Liver (tissue), 9 donors: ENCODE results near the gene COL20A1. TPM values are rescaled to one million over a fixed set of nuclear protein-coding genes. Genes with fewer than 3 reads are reported as not detected.

Experiments
- DNase-seq: peaks from one replicate; pipeline ENCODE4 v3.0.0-alpha.2; 2017; ENCODE audit warnings: low spot score
- H3K27ac ChIP-seq, 2 donors: one replicate each; pipeline ENCODE4 v1.7.0; 2013; ENCODE audit warnings: inconsistent platforms in 2 of 2, low read length in 2 of 2, control low read depth in 1 of 2, low read depth in 1 of 2, mild to moderate bottlenecking in 1 of 2
- H3K27me3 ChIP-seq, 4 donors: one replicate each; pipeline versions ENCODE4 v1.6.1 to v1.7.0; 2013; ENCODE audit warnings: low read length in 3 of 4, inconsistent platforms in 1 of 4, mild to moderate bottlenecking in 1 of 4, moderate library complexity in 1 of 4; ENCODE audit not compliant: control insufficient read depth in 4 of 4, insufficient read depth in 4 of 4
- H3K36me3 ChIP-seq, 4 donors: one replicate each; pipeline versions ENCODE4 v1.6.1 to v1.7.0; 2013; ENCODE audit warnings: low read length in 3 of 4, mild to moderate bottlenecking in 3 of 4, low read depth in 1 of 4, moderate library complexity in 1 of 4; ENCODE audit not compliant: control insufficient read depth in 4 of 4, insufficient read depth in 3 of 4
- H3K4me1 ChIP-seq, 4 donors: one replicate each; pipeline versions ENCODE4 v1.6.1 to v1.7.0; 2013; ENCODE audit warnings: low read length in 3 of 4, mild to moderate bottlenecking in 3 of 4, moderate library complexity in 1 of 4; ENCODE audit not compliant: control insufficient read depth in 4 of 4, insufficient read depth in 4 of 4
- H3K4me3 ChIP-seq, 3 donors: one replicate each; pipeline versions ENCODE4 v1.6.1 to v1.7.0; 2013; ENCODE audit warnings: low read length in 3 of 3, control low read depth in 1 of 3, low read depth in 1 of 3, mild to moderate bottlenecking in 1 of 3
- H3K9ac ChIP-seq, 2 donors: one replicate each; pipeline ENCODE4 v1.7.0; 2013; ENCODE audit warnings: low read length in 2 of 2, mild to moderate bottlenecking in 2 of 2, moderate library complexity in 2 of 2, control low read depth in 1 of 2, low read depth in 1 of 2
- H3K9me3 ChIP-seq, 4 donors: one replicate each; pipeline versions ENCODE4 v1.6.1 to v1.7.0; 2013; ENCODE audit warnings: low read length in 3 of 4; ENCODE audit not compliant: control insufficient read depth in 4 of 4
- EGR1 ChIP-seq, 2 donors: IDR thresholded peaks; 2 replicates each; pipeline ENCODE4 v1.6.1; 2016 to 2018; ENCODE audit warnings: antibody characterized with exemption in 2 of 2, low read depth in 2 of 2
- FOXA1 ChIP-seq: IDR thresholded peaks from 2 replicates; pipeline ENCODE4 v1.6.1; 2016; ENCODE audit warnings: antibody characterized with exemption
- FOXA2 ChIP-seq: IDR thresholded peaks from 2 replicates; pipeline ENCODE4 v1.6.1; 2016; ENCODE audit warnings: antibody characterized with exemption
- GABPA ChIP-seq, 2 donors: IDR thresholded peaks in 1 of 2; conservative IDR thresholded peaks in 1 of 2; 2 replicates each; pipeline ENCODE4 v1.6.1; 2016; ENCODE audit warnings: antibody characterized with exemption in 2 of 2, mild to moderate bottlenecking in 1 of 2, moderate library complexity in 1 of 2
- HNF4A ChIP-seq, 2 donors: conservative IDR thresholded peaks; 2 replicates each; pipeline ENCODE4 v1.6.1; 2016; ENCODE audit warnings: antibody characterized with exemption in 2 of 2, mild to moderate bottlenecking in 2 of 2
- HNF4G ChIP-seq: IDR thresholded peaks from 2 replicates; pipeline ENCODE4 v1.6.1; 2016; ENCODE audit warnings: antibody characterized with exemption
- JUND ChIP-seq, 2 donors: IDR thresholded peaks; 2 replicates each; pipeline ENCODE4 v1.6.1; 2016; ENCODE audit warnings: antibody characterized with exemption in 2 of 2
- RXRA ChIP-seq, 2 donors: IDR thresholded peaks; 2 replicates each; pipeline ENCODE4 v1.6.1; 2017 to 2018; ENCODE audit warnings: antibody characterized with exemption in 2 of 2, mild to moderate bottlenecking in 1 of 2
- SP1 ChIP-seq: IDR thresholded peaks from 2 replicates; pipeline ENCODE4 v1.6.1; 2018; ENCODE audit warnings: antibody characterized with exemption, mild to moderate bottlenecking
- TAF1 ChIP-seq: conservative IDR thresholded peaks from 2 replicates; pipeline ENCODE4 v1.6.1; 2016; ENCODE audit warnings: antibody characterized with exemption, mild to moderate bottlenecking
- YY1 ChIP-seq: IDR thresholded peaks from 2 replicates; pipeline ENCODE4 v1.6.1; 2016; ENCODE audit warnings: antibody characterized with exemption, mild to moderate bottlenecking
- WGBS: extraction: QIAGEN DNeasy Blood & Tissue Kit; methylation state at CpG from one replicate; pipeline ENCODE4 v1.1.7; 2013; 5-methylcytosine and 5-hydroxymethylcytosine counted together
- polyA plus RNA-seq, 2 donors: library from polyadenylated mRNA; stranded (reverse) in 1 of 2; unstranded in 1 of 2; fragments of 200-250 nt in 1 of 2; fragments of >200 nt in 1 of 2; fragmentation: Nextera tagmentation in 1 of 2; extraction: Ambion mirVana in 1 of 2; gene quantifications; one replicate each; pipeline versions ENCODE4 v1.2.1 to v1.2.3, GENCODE V29; 2013 to 2015
- total RNA-seq, 2 donors: library from RNA; depleted of rRNA; stranded (reverse); fragments of >200 nt; gene quantifications; one replicate each; pipeline ENCODE4 v1.2.3, GENCODE V29; 2014
- TF ChIP-seq, protein P1 (sequence below): IDR thresholded peaks from 2 replicates; pipeline ENCODE4 v1.6.1; 2016; ENCODE audit warnings: antibody characterized with exemption
- TF ChIP-seq, protein P2 (sequence below): IDR thresholded peaks from 2 replicates; pipeline ENCODE4 v1.6.1; 2016; ENCODE audit warnings: antibody characterized with exemption
- TF ChIP-seq, protein P3 (sequence below): IDR thresholded peaks from 2 replicates; pipeline ENCODE4 v1.6.1; 2016; ENCODE audit warnings: antibody characterized with exemption
- TF ChIP-seq, protein P4 (sequence below): fragments of 150-350 bp; IDR thresholded peaks from 2 replicates; pipeline ENCODE4 v1.5.1; 2017; ENCODE audit warnings: improper control_type of control experiment, low read depth, low read length; ENCODE audit not compliant: missing input control
- TF ChIP-seq, protein P5 (sequence below): IDR thresholded peaks from 2 replicates; pipeline ENCODE4 v1.6.1; 2016; ENCODE audit warnings: antibody characterized with exemption, mild to moderate bottlenecking
- donor health status: healthy.
- donor health status: healthy.
- donor health status: healthy.
- donor health status: healthy.
- donor health status: healthy.

COL20A1 gene
- total and polyA plus RNA-seq, 4 donors: not detected

DNA sequence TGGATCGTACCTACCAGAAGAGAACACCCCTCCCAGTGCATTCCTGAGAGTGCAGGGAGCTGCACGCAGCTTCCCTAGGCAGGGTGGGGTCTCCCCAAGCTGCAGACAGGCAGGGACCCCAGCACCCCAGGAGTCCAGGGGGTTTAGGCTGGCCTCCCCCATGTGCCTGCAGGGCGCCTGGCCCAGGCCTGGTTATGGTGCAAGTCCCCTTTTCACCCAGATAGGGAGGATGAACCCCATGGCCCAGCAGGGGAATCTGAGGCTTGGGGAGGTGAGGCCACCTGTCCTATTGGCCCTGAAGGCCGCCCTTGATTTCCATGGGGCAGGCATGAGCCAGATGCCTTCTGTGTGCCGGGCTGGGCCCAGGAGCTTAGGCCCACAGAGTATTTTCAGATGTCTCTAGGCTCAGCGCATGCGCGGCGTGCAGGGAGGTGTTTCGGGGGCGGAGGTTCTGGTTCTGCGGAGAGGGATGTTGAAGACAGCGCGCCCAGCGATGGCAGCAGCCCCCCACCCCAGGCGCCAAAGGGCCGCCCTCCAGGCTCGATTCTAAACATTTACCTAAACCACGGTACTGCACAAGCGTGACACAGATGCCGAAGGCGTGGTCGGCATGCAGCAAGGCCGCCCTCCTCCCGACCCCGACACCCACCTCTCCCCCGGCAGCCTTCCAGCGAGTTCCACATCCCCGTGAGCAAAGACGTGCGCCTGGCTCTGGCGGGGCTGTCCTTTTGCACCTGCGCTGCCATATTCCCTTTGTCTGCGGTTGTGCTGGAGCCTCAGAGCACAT is 29.4 kb downstream of the COL20A1 start:
- Histone ChIP-seq H3K27ac (no peak overlapping the region), H3K36me3 (no peaks in the 10 kb centered on the region), H3K9ac (no peak overlapping the region), H3K4me3 (no peak overlapping the region), H3K27me3 (no peaks in the 10 kb centered on the region), H3K9me3 (no peaks in the 10 kb centered on the region), H3K4me1 (no peaks in the 10 kb centered on the region)
- TF ChIP-seq SP1: no peak
- TF ChIP-seq, protein P1, sequence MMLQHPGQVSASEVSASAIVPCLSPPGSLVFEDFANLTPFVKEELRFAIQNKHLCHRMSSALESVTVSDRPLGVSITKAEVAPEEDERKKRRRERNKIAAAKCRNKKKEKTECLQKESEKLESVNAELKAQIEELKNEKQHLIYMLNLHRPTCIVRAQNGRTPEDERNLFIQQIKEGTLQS: no peak
- no peak for TF ChIP-seq HNF4G
- no peak for TF ChIP-seq JUND (IDR thresholded peaks at IDR 0.05)
- TF ChIP-seq GABPA (IDR thresholded peaks at IDR 0.05 in 1 of 2, conservative IDR thresholded peaks at IDR 0.05 in 1 of 2): no peak
- no peak for TF ChIP-seq YY1
- no peak for TF ChIP-seq HNF4A (conservative IDR thresholded peaks at IDR 0.05)
- TF ChIP-seq TAF1: no peak
- TF ChIP-seq, protein P2, sequence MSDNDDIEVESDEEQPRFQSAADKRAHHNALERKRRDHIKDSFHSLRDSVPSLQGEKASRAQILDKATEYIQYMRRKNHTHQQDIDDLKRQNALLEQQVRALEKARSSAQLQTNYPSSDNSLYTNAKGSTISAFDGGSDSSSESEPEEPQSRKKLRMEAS: no peak
- no peak for TF ChIP-seq RXRA (IDR thresholded peaks at IDR 0.05)
- TF ChIP-seq FOXA2: no peak
- TF ChIP-seq, protein P3, sequence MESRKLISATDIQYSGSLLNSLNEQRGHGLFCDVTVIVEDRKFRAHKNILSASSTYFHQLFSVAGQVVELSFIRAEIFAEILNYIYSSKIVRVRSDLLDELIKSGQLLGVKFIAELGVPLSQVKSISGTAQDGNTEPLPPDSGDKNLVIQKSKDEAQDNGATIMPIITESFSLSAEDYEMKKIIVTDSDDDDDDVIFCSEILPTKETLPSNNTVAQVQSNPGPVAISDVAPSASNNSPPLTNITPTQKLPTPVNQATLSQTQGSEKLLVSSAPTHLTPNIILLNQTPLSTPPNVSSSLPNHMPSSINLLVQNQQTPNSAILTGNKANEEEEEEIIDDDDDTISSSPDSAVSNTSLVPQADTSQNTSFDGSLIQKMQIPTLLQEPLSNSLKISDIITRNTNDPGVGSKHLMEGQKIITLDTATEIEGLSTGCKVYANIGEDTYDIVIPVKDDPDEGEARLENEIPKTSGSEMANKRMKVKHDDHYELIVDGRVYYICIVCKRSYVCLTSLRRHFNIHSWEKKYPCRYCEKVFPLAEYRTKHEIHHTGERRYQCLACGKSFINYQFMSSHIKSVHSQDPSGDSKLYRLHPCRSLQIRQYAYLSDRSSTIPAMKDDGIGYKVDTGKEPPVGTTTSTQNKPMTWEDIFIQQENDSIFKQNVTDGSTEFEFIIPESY: no peak
- TF ChIP-seq, protein P4, sequence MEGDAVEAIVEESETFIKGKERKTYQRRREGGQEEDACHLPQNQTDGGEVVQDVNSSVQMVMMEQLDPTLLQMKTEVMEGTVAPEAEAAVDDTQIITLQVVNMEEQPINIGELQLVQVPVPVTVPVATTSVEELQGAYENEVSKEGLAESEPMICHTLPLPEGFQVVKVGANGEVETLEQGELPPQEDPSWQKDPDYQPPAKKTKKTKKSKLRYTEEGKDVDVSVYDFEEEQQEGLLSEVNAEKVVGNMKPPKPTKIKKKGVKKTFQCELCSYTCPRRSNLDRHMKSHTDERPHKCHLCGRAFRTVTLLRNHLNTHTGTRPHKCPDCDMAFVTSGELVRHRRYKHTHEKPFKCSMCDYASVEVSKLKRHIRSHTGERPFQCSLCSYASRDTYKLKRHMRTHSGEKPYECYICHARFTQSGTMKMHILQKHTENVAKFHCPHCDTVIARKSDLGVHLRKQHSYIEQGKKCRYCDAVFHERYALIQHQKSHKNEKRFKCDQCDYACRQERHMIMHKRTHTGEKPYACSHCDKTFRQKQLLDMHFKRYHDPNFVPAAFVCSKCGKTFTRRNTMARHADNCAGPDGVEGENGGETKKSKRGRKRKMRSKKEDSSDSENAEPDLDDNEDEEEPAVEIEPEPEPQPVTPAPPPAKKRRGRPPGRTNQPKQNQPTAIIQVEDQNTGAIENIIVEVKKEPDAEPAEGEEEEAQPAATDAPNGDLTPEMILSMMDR: no peak
- no peak for TF ChIP-seq EGR1 (IDR thresholded peaks at IDR 0.05; ENCODE audit: low read depth in 2 of 2)
- TF ChIP-seq, protein P5, sequence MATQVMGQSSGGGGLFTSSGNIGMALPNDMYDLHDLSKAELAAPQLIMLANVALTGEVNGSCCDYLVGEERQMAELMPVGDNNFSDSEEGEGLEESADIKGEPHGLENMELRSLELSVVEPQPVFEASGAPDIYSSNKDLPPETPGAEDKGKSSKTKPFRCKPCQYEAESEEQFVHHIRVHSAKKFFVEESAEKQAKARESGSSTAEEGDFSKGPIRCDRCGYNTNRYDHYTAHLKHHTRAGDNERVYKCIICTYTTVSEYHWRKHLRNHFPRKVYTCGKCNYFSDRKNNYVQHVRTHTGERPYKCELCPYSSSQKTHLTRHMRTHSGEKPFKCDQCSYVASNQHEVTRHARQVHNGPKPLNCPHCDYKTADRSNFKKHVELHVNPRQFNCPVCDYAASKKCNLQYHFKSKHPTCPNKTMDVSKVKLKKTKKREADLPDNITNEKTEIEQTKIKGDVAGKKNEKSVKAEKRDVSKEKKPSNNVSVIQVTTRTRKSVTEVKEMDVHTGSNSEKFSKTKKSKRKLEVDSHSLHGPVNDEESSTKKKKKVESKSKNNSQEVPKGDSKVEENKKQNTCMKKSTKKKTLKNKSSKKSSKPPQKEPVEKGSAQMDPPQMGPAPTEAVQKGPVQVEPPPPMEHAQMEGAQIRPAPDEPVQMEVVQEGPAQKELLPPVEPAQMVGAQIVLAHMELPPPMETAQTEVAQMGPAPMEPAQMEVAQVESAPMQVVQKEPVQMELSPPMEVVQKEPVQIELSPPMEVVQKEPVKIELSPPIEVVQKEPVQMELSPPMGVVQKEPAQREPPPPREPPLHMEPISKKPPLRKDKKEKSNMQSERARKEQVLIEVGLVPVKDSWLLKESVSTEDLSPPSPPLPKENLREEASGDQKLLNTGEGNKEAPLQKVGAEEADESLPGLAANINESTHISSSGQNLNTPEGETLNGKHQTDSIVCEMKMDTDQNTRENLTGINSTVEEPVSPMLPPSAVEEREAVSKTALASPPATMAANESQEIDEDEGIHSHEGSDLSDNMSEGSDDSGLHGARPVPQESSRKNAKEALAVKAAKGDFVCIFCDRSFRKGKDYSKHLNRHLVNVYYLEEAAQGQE: no peak
- TF ChIP-seq FOXA1: no peak
- no peak for DNase-seq
- WGBS: 66% methylated on average over 34 of the region's 34 CpGs
